Common myeloid progenitor, CD34-positive (primary cell): ENCODE results near the gene HDLBP.

ENCODE experiments used
- CTCF ChIA-PET: fragments of 350-600 bp; sonication (Branson Sonifier 250); formaldehyde crosslinking; loops from one replicate; lab custom pipeline; 2021; ENCODE audit warnings: antibody characterized with exemption; lab: Charles Lee
- POLR2A ChIA-PET: fragments of 350-600 bp; sonication (Branson Sonifier 250); formaldehyde crosslinking; loops from one replicate; lab custom pipeline; 2021; ENCODE audit warnings: antibody characterized with exemption; lab: Charles Lee
- DNase-seq, 3 donors: peaks; one replicate each; pipeline versions ENCODE4 v3.0.0 to v3.0.0-alpha.2; 2013
- H3K27ac ChIP-seq, 2 experiments: 1 replicate in 1 of 2; 2 replicates in 1 of 2; pipeline ENCODE4 v1.7.0; 2013; ENCODE audit warnings: inconsistent platforms in 2 of 2, low read length in 2 of 2, mild to moderate bottlenecking in 2 of 2, low read depth in 1 of 2, moderate library complexity in 1 of 2; ENCODE audit not compliant: severe bottlenecking in 2 of 2, insufficient read depth in 1 of 2, poor library complexity in 1 of 2
- H3K27me3 ChIP-seq, 5 experiments: replicated peaks in 2 of 5; 1 replicate in 3 of 5; 2 replicates in 2 of 5; pipeline versions ENCODE4 v1.6.1 to v1.7.0; 2013; ENCODE audit warnings: low read length in 4 of 5, mild to moderate bottlenecking in 2 of 5, moderate library complexity in 2 of 5, inconsistent platforms in 1 of 5; ENCODE audit not compliant: insufficient read depth in 5 of 5, control insufficient read depth in 4 of 5
- H3K36me3 ChIP-seq, 4 experiments: 1 replicate in 2 of 4; 2 replicates in 2 of 4; pipeline versions ENCODE4 v1.6.1 to v1.7.0; 2013; ENCODE audit warnings: low read length in 3 of 4, control low read depth in 1 of 4, mild to moderate bottlenecking in 1 of 4; ENCODE audit not compliant: control insufficient read depth in 4 of 4, insufficient read depth in 4 of 4
- H3K4me1 ChIP-seq, 4 experiments: 1 replicate in 3 of 4; 2 replicates in 1 of 4; pipeline versions ENCODE4 v1.6.1 to v1.7.1; 2013; ENCODE audit warnings: low read length in 3 of 4, mild to moderate bottlenecking in 3 of 4, control low read depth in 1 of 4, inconsistent platforms in 1 of 4, moderate library complexity in 1 of 4; ENCODE audit not compliant: control insufficient read depth in 4 of 4, insufficient read depth in 4 of 4; ENCODE audit errors: control extremely low read depth in 1 of 4
- H3K4me3 ChIP-seq, 7 experiments: 1 replicate in 4 of 7; 2 replicates in 3 of 7; pipeline versions ENCODE4 v1.5.1 to v1.7.0; 2013; ENCODE audit warnings: mild to moderate bottlenecking in 7 of 7, low read length in 6 of 7, moderate library complexity in 6 of 7, inconsistent platforms in 2 of 7, low read depth in 2 of 7, control low read depth in 1 of 7; ENCODE audit not compliant: insufficient read depth in 4 of 7, control insufficient read depth in 1 of 7; ENCODE audit errors: extremely low read depth in 1 of 7
- H3K9me3 ChIP-seq, 5 experiments: 1 replicate in 4 of 5; 2 replicates in 1 of 5; pipeline versions ENCODE4 v1.6.1 to v1.7.1; 2013; ENCODE audit warnings: low read length in 4 of 5, mild to moderate bottlenecking in 2 of 5, inconsistent platforms in 1 of 5, low read depth in 1 of 5, moderate library complexity in 1 of 5; ENCODE audit not compliant: control insufficient read depth in 4 of 5, insufficient read depth in 2 of 5; ENCODE audit errors: control extremely low read depth in 1 of 5
- WGBS: methylation state at CpG from one replicate; pipeline ENCODE4 v1.1.5; 2013; ENCODE audit not compliant: insufficient coverage; 5-methylcytosine and 5-hydroxymethylcytosine counted together

HDLBP gene

DNA sequence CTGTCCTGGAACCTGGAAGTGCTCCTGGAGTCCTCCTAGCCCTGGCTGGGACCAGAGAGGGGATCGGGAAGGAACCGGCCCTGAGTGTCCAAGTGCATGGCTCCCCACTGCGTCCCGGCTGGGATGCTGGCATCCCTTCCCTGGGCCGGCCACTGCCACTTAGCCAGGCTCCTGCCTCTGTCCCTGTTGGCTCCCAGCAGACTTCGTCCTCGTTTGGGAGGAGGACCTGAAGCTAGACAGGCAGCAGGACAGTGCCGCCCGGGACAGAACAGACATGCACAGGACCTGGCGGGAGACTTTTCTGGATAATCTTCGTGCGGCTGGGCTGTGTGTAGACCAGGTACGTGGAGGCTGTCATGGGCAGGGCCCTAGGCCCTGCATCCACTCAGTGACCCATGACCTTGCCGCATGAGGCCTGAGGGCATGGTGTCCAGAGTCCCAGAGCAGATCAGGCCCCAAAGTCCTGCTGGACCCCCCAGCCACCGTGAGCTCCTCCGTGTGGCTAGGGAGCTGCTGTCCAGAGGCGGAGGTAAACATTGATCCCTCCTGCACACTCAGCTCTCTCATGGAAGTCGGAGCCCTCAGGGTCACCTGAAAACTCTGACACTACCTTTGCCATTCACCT lies 119.9 kb downstream of the HDLBP start:
- Histone ChIP-seq H3K27me3 (no peaks in the 10 kb centered on the region), H3K36me3 (no peaks in the 10 kb centered on the region), H3K27ac (no peak overlapping the region), H3K4me3 (no peak overlapping the region), H3K9me3 (no peaks in the 10 kb centered on the region), H3K4me1 (peaks cover 0 to 13% (median 6%) of the 10 kb centered on the region in 4 experiments)
- ChIA-PET POLR2A (no interaction called here), CTCF (interaction anchor here (1.0 kb wide), 1 partner anchor 17 kb away, joined by 3 read pairs; no protein-coding TSS in a partner anchor)
- WGBS: 96% methylated on average over 16 of the region's 18 CpGs
- DNase-seq: no peak

DNA sequence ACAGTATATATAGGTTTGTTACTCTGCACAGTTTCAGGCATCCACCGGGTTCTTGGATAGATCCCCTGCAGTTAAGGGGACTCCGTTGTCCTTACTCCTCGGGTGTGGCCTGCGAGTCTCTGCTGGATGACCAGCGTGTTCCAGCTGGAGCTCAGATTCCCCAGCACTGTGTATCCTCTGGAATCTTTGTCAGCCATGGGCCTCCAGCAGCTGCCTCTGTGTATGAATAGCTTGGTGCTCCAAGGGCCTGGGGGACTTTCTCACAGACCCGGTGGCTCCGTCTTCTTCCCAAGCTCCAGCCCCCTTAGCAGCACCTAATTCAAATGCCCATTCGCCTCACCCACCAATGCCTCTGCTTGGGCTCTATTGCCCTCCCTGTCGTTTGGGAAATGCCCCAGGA lies 120.7 kb downstream of the HDLBP start:
- no peak overlapping the region for H3K4me3 ChIP-seq
- DNase-seq: no peak
- H3K36me3 ChIP-seq: no peaks in the 10 kb centered on the region
- H3K4me1 ChIP-seq: peaks cover 0 to 5% (median under 1%) of the 10 kb centered on the region in 4 experiments
- no peaks in the 10 kb centered on the region for H3K9me3 ChIP-seq
- no peak overlapping the region for H3K27ac ChIP-seq
- WGBS: 80% methylated on average over 6 of the region's 9 CpGs
- no peaks in the 10 kb centered on the region for H3K27me3 ChIP-seq
- CTCF ChIA-PET: no interaction called here
- POLR2A ChIA-PET: no interaction called here

GRCh38 chr2:241193271-241193670 lies 122.2 kb downstream of the HDLBP start:
- H3K4me3 ChIP-seq: no peak overlapping the region
- CTCF ChIA-PET: no interaction called here

DNA sequence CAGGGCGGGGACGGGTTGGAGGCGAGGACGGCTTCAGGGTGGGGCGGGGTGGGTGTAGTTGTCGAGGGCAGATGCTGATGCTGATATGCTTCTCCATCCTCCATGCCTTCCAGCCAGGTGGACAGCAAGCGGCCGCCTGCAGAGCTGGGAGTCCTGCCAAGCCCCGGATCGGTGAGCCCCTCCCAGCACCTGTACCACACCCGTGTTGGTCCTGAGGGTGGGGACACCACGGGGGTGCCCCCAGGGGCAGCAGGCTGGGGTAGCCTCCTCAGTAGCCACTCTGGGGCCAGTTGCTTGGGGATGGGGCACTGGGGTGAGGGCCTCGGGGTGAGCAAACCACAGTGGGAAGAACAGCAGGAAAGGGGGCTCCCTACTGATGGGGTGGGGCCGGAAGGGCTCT lies 124.4 kb downstream of the HDLBP start:
- peaks cover 0 to 1% (median 0%) of the 10 kb centered on the region in 4 experiments for H3K4me1 ChIP-seq
- no peak for DNase-seq
- ChIA-PET CTCF (no interaction called here), POLR2A (no interaction called here)
- H3K27ac ChIP-seq: no peak overlapping the region
- H3K27me3 ChIP-seq: no peaks in the 10 kb centered on the region
- no peaks in the 10 kb centered on the region for H3K9me3 ChIP-seq
- no peak overlapping the region for H3K4me3 ChIP-seq
- H3K36me3 ChIP-seq: no peaks in the 10 kb centered on the region
- WGBS: 72% methylated on average over 7 of the region's 14 CpGs

More at GRCh38 chr2:241193271-241193670, 122.2 kb downstream of the HDLBP start:
- POLR2A ChIA-PET: no interaction called here
- no peaks in the 10 kb centered on the region for H3K9me3 ChIP-seq
- DNase-seq: no peak
- no peaks in the 10 kb centered on the region for H3K4me1 ChIP-seq
- no peaks in the 10 kb centered on the region for H3K36me3 ChIP-seq
- H3K27ac ChIP-seq: no peak overlapping the region
- no peaks in the 10 kb centered on the region for H3K27me3 ChIP-seq
- WGBS: 86% methylated on average over 4 of the region's 8 CpGs

DNA sequence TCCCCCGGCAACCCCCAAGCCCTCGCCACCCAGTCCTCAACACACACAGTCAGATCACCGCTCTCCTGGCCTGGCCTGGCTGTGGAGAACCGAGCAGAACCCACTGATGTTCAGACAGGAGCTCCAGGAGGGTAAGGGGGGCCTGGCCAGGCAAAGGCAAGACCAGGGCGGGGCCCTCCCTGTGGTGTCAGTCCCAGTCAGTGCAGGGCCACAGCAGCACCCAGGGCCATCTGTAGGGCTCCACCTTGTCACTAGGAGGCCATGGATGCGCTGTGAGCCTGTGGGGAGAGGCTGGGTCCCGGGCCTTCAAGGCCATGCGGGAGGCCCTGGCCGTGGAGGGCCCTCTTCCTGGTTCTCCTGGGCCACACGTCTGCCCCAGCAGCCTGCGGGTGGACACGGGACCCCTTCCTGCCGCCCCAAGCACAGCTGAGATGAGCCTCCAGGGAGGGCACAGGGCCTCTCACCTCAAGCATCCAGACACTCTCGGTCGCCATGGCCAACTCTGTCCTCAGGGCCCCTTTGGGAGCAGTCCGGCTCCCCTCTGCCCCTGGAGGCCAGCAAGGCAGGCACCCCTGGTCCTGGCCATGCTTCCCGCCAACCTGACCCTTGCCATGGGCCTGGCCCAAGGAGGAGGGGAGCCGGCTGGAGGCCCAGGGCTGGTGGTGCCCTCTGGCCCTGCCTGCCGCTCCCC lies 125.0 kb downstream of the HDLBP start:
- Histone ChIP-seq H3K27me3 (no peaks in the 10 kb centered on the region), H3K36me3 (no peaks in the 10 kb centered on the region), H3K4me1 (peaks cover 0 to 1% (median 0%) of the 10 kb centered on the region in 4 experiments), H3K4me3 (no peak overlapping the region), H3K9me3 (no peaks in the 10 kb centered on the region), H3K27ac (no peak overlapping the region)
- ChIA-PET POLR2A (no interaction called here), CTCF (no interaction called here)
- DNase-seq: no peak
- WGBS: 93% methylated on average over 14 of the region's 19 CpGs

GRCh38 chr2:241189856-241190201 lies 125.6 kb downstream of the HDLBP start:
- POLR2A ChIA-PET: no interaction called here
- H3K27ac ChIP-seq: no peak overlapping the region
- no peaks in the 10 kb centered on the region for H3K36me3 ChIP-seq

DNA sequence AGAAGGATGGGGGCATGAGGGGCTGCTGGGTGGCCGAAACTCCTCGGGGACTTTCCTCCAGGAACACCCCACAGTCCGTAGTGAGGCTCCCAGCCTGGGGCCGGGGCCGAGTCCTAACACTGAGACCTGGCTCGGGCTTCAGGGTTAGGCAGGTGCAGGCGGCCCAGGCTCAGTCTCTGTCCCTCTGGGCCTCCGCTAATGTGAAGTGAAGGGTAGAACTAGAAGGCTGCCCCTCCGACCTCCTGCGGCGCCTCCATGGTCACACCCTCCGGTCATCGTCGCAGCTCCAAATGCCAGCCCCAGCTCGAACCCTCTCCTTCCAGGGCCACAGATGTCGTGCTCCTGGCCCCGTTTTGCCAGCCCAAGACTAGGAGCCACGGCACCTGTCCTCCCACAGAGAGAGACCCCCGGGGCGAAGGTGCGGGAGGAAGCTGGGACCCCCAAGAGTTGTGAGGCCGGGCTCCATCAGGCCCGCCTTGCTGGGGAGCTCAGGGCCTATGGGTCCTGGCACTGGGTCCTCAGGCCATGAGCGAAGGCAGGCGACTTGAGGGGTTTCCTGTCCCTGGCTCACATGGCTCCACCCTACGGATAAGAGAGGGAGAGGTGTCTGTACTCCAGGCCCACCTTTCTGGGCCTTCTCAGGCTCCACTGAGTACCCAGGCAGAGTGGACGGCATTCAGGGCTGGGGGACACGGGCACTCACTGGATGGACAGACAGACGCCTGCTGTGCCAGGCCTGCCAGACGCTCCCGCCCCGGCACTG lies 126.2 kb downstream of the HDLBP start:
- Histone ChIP-seq H3K27me3 (no peaks in the 10 kb centered on the region), H3K4me1 (peaks cover 0 to 1% (median 0%) of the 10 kb centered on the region in 4 experiments), H3K36me3 (no peaks in the 10 kb centered on the region), H3K27ac (no peak overlapping the region), H3K9me3 (no peaks in the 10 kb centered on the region), H3K4me3 (no peak overlapping the region)
- CTCF ChIA-PET: no interaction called here
- DNase-seq: no peak
- WGBS: 93% methylated on average over 32 of the region's 32 CpGs
- POLR2A ChIA-PET: no interaction called here

More at GRCh38 chr2:241189856-241190201, 125.6 kb downstream of the HDLBP start:
- no peak overlapping the region for H3K4me3 ChIP-seq
- no peaks in the 10 kb centered on the region for H3K9me3 ChIP-seq
- no peaks in the 10 kb centered on the region for H3K27me3 ChIP-seq
- CTCF ChIA-PET: no interaction called here
- peaks cover 0 to 1% (median 0%) of the 10 kb centered on the region in 4 experiments for H3K4me1 ChIP-seq
- WGBS: 96% methylated on average over 15 of the region's 15 CpGs
- no peak for DNase-seq
